SK-N-SH (cell line): ENCODE results near the gene TAS1R1. TPM values are rescaled to one million over a fixed set of nuclear protein-coding genes. Genes with fewer than 3 reads are reported as not detected.
A peak's percentile ranks its signal among the peaks of the same experiment; 100 is the strongest.

ENCODE experiments used
- CTCF ChIA-PET: fragments of 300-600, 350-600 bp; formaldehyde crosslinking; extraction: SDS; loops from one replicate; lab custom pipeline; 2021; lab: Yijun Ruan, JAX
- POLR2A ChIA-PET: fragments of 350-600 bp; sonication (Branson Sonifier 250); formaldehyde crosslinking; extraction: SDS; loops from one replicate; lab custom pipeline; 2020; ENCODE audit warnings: antibody characterized with exemption, inconsistent platforms; lab: Yijun Ruan, JAX
- DNase-seq: peaks from one replicate; pipeline ENCODE4 v3.0.0; 2012
- H2AFZ ChIP-seq: fragments of 200-600 bp; sonication (generic); 2 replicates; pipeline ENCODE4 v1.8.1; 2016; ENCODE audit warnings: antibody characterized with exemption, mild to moderate bottlenecking, low read depth
- H3F3A ChIP-seq: fragments of 200-600 bp; sonication (generic); replicated peaks from 2 replicates; pipeline ENCODE3; 2016; ENCODE audit warnings: antibody characterized with exemption, mild to moderate bottlenecking; ENCODE audit not compliant: insufficient read depth
- H3K27ac ChIP-seq, 2 experiments: fragments of 200-500 bp in 1 of 2; fragments of 200-600 bp in 1 of 2; sonication (Bioruptor generic) in 1 of 2; sonication (generic), shearing (Covaris generic) in 1 of 2; 2 replicates each; pipeline versions ENCODE4 v1.5.1 to v1.6.1; 2014 to 2016; ENCODE audit warnings: low read depth in 2 of 2, inconsistent platforms in 1 of 2, low read length in 1 of 2, mild to moderate bottlenecking in 1 of 2, mixed read lengths in 1 of 2
- H3K27me3 ChIP-seq: fragments of 200-600 bp; sonication (generic), shearing (Covaris generic); 2 replicates; pipeline ENCODE4 v1.6.1; 2016; ENCODE audit warnings: mixed run types; ENCODE audit not compliant: insufficient read depth
- H3K36me3 ChIP-seq, 2 experiments: fragments of 200-500 bp in 1 of 2; fragments of 200-600 bp in 1 of 2; sonication (Bioruptor generic) in 1 of 2; sonication (generic) in 1 of 2; replicated peaks in 1 of 2; 2 replicates each; pipeline versions ENCODE3 to v1.5.1; 2014 to 2016; ENCODE audit warnings: low read length in 1 of 2, mild to moderate bottlenecking in 1 of 2; ENCODE audit not compliant: insufficient read depth in 2 of 2, control insufficient read depth in 1 of 2
- H3K4me1 ChIP-seq, 2 experiments: fragments of 200-500 bp in 1 of 2; fragments of 200-600 bp in 1 of 2; sonication (Bioruptor generic) in 1 of 2; sonication (generic), shearing (Covaris generic) in 1 of 2; 2 replicates each; pipeline versions ENCODE4 v1.5.1 to v1.6.1; 2014 to 2016; ENCODE audit warnings: low read depth in 1 of 2, low read length in 1 of 2, mixed run types in 1 of 2; ENCODE audit not compliant: insufficient read depth in 2 of 2, control insufficient read depth in 1 of 2
- H3K4me2 ChIP-seq: fragments of 200-600 bp; sonication (generic), shearing (Covaris generic); 2 replicates; pipeline ENCODE4 v1.6.1; 2017; ENCODE audit warnings: mixed run types
- H3K4me3 ChIP-seq, 2 experiments: fragments of 200-500 bp in 1 of 2; fragments of 200-600 bp in 1 of 2; sonication (Bioruptor generic) in 1 of 2; sonication (generic), shearing (Covaris generic) in 1 of 2; 2 replicates each; pipeline versions ENCODE4 v1.5.1 to v1.8.1; 2014 to 2016; ENCODE audit warnings: low read depth in 2 of 2, inconsistent platforms in 1 of 2, low read length in 1 of 2, mild to moderate bottlenecking in 1 of 2, mixed read lengths in 1 of 2, moderate library complexity in 1 of 2
- H3K79me2 ChIP-seq: fragments of 200-600 bp; sonication (generic); 2 replicates; pipeline ENCODE4 v1.8.1; 2017; ENCODE audit warnings: mild to moderate bottlenecking; ENCODE audit not compliant: insufficient read depth
- H3K9ac ChIP-seq: fragments of 200-600 bp; sonication (generic); 2 replicates; pipeline ENCODE4 v1.6.1; 2017; ENCODE audit warnings: mixed run types
- H3K9me2 ChIP-seq: fragments of 200-600 bp; sonication (generic); 2 replicates; pipeline ENCODE4 v1.6.1; 2017; ENCODE audit warnings: mixed run types
- H3K9me3 ChIP-seq: fragments of 200-600 bp; sonication (generic); 2 replicates; pipeline ENCODE4 v1.6.1; 2017; ENCODE audit warnings: mixed run types, mild to moderate bottlenecking, moderate library complexity
- H4K20me1 ChIP-seq: fragments of 200-600 bp; sonication (generic); 2 replicates; pipeline ENCODE4 v1.6.1; 2017; ENCODE audit warnings: mild to moderate bottlenecking, mixed run types; ENCODE audit not compliant: insufficient read depth
- CHD2 ChIP-seq: fragments of 150-350 bp; IDR thresholded peaks from 2 replicates; pipeline ENCODE4 v1.6.1; 2018; ENCODE audit warnings: low read length; ENCODE audit not compliant: partially characterized antibody
- EP300 ChIP-seq, 2 experiments: IDR thresholded peaks; 2 replicates each; pipeline versions ENCODE4 v1.4.0 to v1.6.1; 2012; ENCODE audit warnings: borderline replicate concordance in 1 of 2, low read depth in 1 of 2, low read length in 1 of 2
- EZH2phosphoT487 ChIP-seq: fragments of 200-600 bp; sonication (generic); IDR thresholded peaks from 2 replicates; pipeline ENCODE4 v1.6.1; 2017; ENCODE audit warnings: low read depth, mixed run types, mild to moderate bottlenecking, antibody characterized with exemption, moderate library complexity, borderline replicate concordance
- FOSL2 ChIP-seq: IDR thresholded peaks from 2 replicates; pipeline ENCODE4 v1.4.0; 2012; ENCODE audit warnings: low read depth, mild to moderate bottlenecking, moderate library complexity, borderline replicate concordance
- GABPA ChIP-seq: IDR thresholded peaks from 2 replicates; pipeline ENCODE4 v1.4.0; 2012; ENCODE audit warnings: low read depth, mild to moderate bottlenecking
- IRF3 ChIP-seq: fragments of 150-350 bp; IDR thresholded peaks from 2 replicates; pipeline ENCODE4 v1.6.1; 2016; ENCODE audit warnings: mild to moderate bottlenecking, low read depth, low read length
- NFIC ChIP-seq: IDR thresholded peaks from 2 replicates; pipeline ENCODE4 v1.4.0; 2012; ENCODE audit warnings: borderline replicate concordance
- NRF1 ChIP-seq: IDR thresholded peaks from 2 replicates; pipeline ENCODE4 v1.6.1; 2012; ENCODE audit warnings: low read depth, mild to moderate bottlenecking, low read length
- POLR2AphosphoS5 ChIP-seq: IDR thresholded peaks from 2 replicates; pipeline ENCODE4 v1.6.1; 2012; ENCODE audit warnings: low read depth, low read length
- RCOR1 ChIP-seq: fragments of 150-350 bp; IDR thresholded peaks from 2 replicates; pipeline ENCODE4 v1.6.1; 2017; ENCODE audit warnings: antibody characterized with exemption, low read length
- RXRA ChIP-seq: IDR thresholded peaks from 2 replicates; pipeline ENCODE4 v1.4.0; 2012; ENCODE audit warnings: low read depth, mild to moderate bottlenecking, borderline replicate concordance
- SIN3A ChIP-seq: IDR thresholded peaks from 2 replicates; pipeline ENCODE4 v1.6.1; 2012; ENCODE audit warnings: low read depth, mild to moderate bottlenecking, low read length, moderate library complexity, borderline replicate concordance
- TCF12 ChIP-seq: IDR thresholded peaks from 2 replicates; pipeline ENCODE4 v1.4.0; 2012
- WGBS: methylation state at CpG from one replicate; pipeline ENCODE4 v1.1.6; 2017; ENCODE audit warnings: low lambda C conversion rate; 5-methylcytosine and 5-hydroxymethylcytosine counted together
- polyA plus RNA-seq, 3 experiments: library from polyadenylated mRNA; depleted of rRNA; stranded (reverse); fragments of >200 nt; gene quantifications; 2 replicates each; pipeline ENCODE4 v1.2.3, GENCODE V29; 2012
- TF ChIP-seq, protein P1 (sequence below): IDR thresholded peaks from 2 replicates; pipeline ENCODE4 v1.4.0; 2012; ENCODE audit warnings: low read depth, borderline replicate concordance

Gene TAS1R1
- polyA plus RNA-seq, 1 of the 3 experiments (the other 2 are of a cell fraction), result not detected

DNA sequence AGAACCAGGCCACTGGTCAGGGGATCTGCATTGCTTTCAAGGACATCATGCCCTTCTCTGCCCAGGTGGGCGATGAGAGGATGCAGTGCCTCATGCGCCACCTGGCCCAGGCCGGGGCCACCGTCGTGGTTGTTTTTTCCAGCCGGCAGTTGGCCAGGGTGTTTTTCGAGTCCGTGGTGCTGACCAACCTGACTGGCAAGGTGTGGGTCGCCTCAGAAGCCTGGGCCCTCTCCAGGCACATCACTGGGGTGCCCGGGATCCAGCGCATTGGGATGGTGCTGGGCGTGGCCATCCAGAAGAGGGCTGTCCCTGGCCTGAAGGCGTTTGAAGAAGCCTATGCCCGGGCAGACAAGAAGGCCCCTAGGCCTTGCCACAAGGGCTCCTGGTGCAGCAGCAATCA lies 19.7 kb downstream of the TAS1R1 start:
- Histone ChIP-seq H3F3A (no peaks in the 10 kb centered on the region), H3K27ac (no peak overlapping the region), H4K20me1 (no peaks in the 10 kb centered on the region), H2AFZ (no peak overlapping the region), H3K9me3 (no peaks in the 10 kb centered on the region), H3K27me3 (no peaks in the 10 kb centered on the region), H3K4me2 (no peak overlapping the region), H3K79me2 (no peaks in the 10 kb centered on the region), H3K4me1 (peaks cover 6 to 15% of the 10 kb centered on the region in 2 experiments; a peak in 1 of 4 replicates), H3K36me3 (no peaks in the 10 kb centered on the region)
- ChIA-PET POLR2A (no interaction called here), CTCF (interaction anchor here (1.2 to 1.4 kb wide), 2 partner anchors 20 to 53 kb away, joined by 3 to 7 read pairs; partner anchors contain the start of gene NOL9)
- WGBS, result 68% methylated on average over 4 of the region's 14 CpGs
- DNase-seq, result peak; percentile 10
- TF ChIP-seq POLR2AphosphoS5, result no peak
- TF ChIP-seq TCF12, result no peak
- no peak for TF ChIP-seq CHD2
- no peak for TF ChIP-seq NRF1
- no peak for TF ChIP-seq RCOR1
- TF ChIP-seq, protein P1, sequence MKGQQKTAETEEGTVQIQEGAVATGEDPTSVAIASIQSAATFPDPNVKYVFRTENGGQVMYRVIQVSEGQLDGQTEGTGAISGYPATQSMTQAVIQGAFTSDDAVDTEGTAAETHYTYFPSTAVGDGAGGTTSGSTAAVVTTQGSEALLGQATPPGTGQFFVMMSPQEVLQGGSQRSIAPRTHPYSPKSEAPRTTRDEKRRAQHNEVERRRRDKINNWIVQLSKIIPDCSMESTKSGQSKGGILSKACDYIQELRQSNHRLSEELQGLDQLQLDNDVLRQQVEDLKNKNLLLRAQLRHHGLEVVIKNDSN, result no peak
- no peak for TF ChIP-seq RXRA
- no peak for TF ChIP-seq GABPA
- no peak for TF ChIP-seq NFIC
- no peak for TF ChIP-seq EP300 (IDR thresholded peaks at IDR 0.05; ENCODE audit: borderline replicate concordance in 1 of 2, low read depth in 1 of 2, low read length in 1 of 2)
- no peak for TF ChIP-seq EZH2phosphoT487
- no peak for TF ChIP-seq FOSL2
- TF ChIP-seq, all 33 proteins: peak for 0
- no peaks in the 10 kb centered on the region for H3K9me2 ChIP-seq
- no peak overlapping the region for H3K9ac ChIP-seq
- no peak overlapping the region for H3K4me3 ChIP-seq

- peak; percentile 25 for DNase-seq
- CTCF ChIA-PET, result interaction anchor here (1.5 to 8.5 kb wide), 3 partner anchors 23 to 68 kb away, joined by 4 to 68 read pairs (median 5); partner anchors contain the start of genes NOL9 and TAS1R1
- Histone ChIP-seq H2AFZ (no peak overlapping the region), H3K9me2 (no peaks in the 10 kb centered on the region), H3K9me3 (no peaks in the 10 kb centered on the region), H3K4me2 (no peak overlapping the region), H3K4me1 (peaks cover 14 to 32% of the 10 kb centered on the region in 2 experiments; a peak in 2 of 4 replicates), H3K27me3 (no peaks in the 10 kb centered on the region), H4K20me1 (no peaks in the 10 kb centered on the region), H3F3A (no peaks in the 10 kb centered on the region), H3K36me3 (peaks cover 0 to 2% of the 10 kb centered on the region in 2 experiments), H3K79me2 (peaks cover 26% of the 10 kb centered on the region), H3K4me3 (no peak overlapping the region), H3K9ac (no peak overlapping the region), H3K27ac (no peak overlapping the region; a peak in 1 of 4 replicates)
- 75% methylated on average over 5 of the region's 6 CpGs for WGBS
- TF ChIP-seq TCF12 (no peak), SIN3A (no peak), IRF3 (no peak)
- POLR2A ChIA-PET, result interaction anchor here (0.9 to 1.6 kb wide), 2 partner anchors 23 to 24 kb away, joined by 3 read pairs; partner anchors contain the start of genes KLHL21 and NOL9
Observed at GRCh38 chr1:6577831-6578525, 22.9 kb downstream of the TAS1R1 start.
